Sigmoid colon (tissue), 4 donors: ENCODE results near the gene NOA1.

Experiments used
- EP300 ChIP-seq, 4 donors: sonication (generic); formaldehyde crosslinking; IDR thresholded peaks; one replicate each; pipeline ENCODE4 v1.6.1; 2017; ENCODE audit warnings: antibody characterized with exemption in 4 of 4
- POLR2A ChIP-seq, 2 donors: fragments of 450-650 bp; IDR thresholded peaks; one replicate each; pipeline ENCODE4 v1.6.1; 2016; ENCODE audit warnings: antibody characterized with exemption in 2 of 2, mild to moderate bottlenecking in 2 of 2, moderate library complexity in 2 of 2
- POLR2AphosphoS5 ChIP-seq, 4 donors: sonication (generic); formaldehyde crosslinking; IDR thresholded peaks; one replicate each; pipeline ENCODE4 v1.6.1; 2017; ENCODE audit warnings: antibody characterized with exemption in 4 of 4

GRCh38 chr4:56930638-56931037 lies 46.8 kb downstream of the NOA1 start:
- TF ChIP-seq POLR2A (IDR thresholded peaks at IDR 0.05) (no peak), POLR2AphosphoS5 (IDR thresholded peaks at IDR 0.05) (no peak), EP300 (IDR thresholded peaks at IDR 0.05) (no peak)
